Loucy (cell line): ENCODE results near the gene JAG1.

Experiments
- H2AFZ ChIP-seq: fragments of 200-600 bp; sonication (generic); 2 replicates; pipeline ENCODE4 v1.6.0; 2016; ENCODE audit warnings: antibody characterized with exemption, mild to moderate bottlenecking, low read length, moderate library complexity
- H3F3A ChIP-seq: fragments of 200-600 bp; 2 replicates; pipeline ENCODE4 v1.6.0; 2016; ENCODE audit warnings: antibody characterized with exemption, low read depth, mild to moderate bottlenecking
- H3K27me3 ChIP-seq: fragments of 200-600 bp; sonication (generic); 2 replicates; pipeline ENCODE4 v1.6.1; 2014; ENCODE audit warnings: low read length, mild to moderate bottlenecking; ENCODE audit not compliant: insufficient read depth, poor library complexity, severe bottlenecking
- H3K36me3 ChIP-seq: fragments of 200-600 bp; sonication (generic); 2 replicates; pipeline ENCODE4 v1.6.1; 2016; ENCODE audit warnings: low read length; ENCODE audit not compliant: insufficient read depth
- H3K4me1 ChIP-seq: fragments of 200-600 bp; sonication (generic); 2 replicates; pipeline ENCODE4 v1.5.1; 2014; ENCODE audit warnings: low read length, mild to moderate bottlenecking; ENCODE audit not compliant: insufficient read depth, poor library complexity, severe bottlenecking
- H3K4me2 ChIP-seq: fragments of 200-600 bp; sonication (generic); 2 replicates; pipeline ENCODE4 v1.6.0; 2014; ENCODE audit warnings: antibody characterized with exemption, low read length, low read depth, mild to moderate bottlenecking; ENCODE audit not compliant: poor library complexity, severe bottlenecking
- H3K4me3 ChIP-seq: fragments of 200-600 bp; sonication (generic); 2 replicates; pipeline ENCODE4 v1.5.1; 2014; ENCODE audit warnings: low read length, mild to moderate bottlenecking, mixed read lengths; ENCODE audit not compliant: poor library complexity, severe bottlenecking
- H3K79me2 ChIP-seq: fragments of 200-600 bp; sonication (generic); 2 replicates; pipeline ENCODE4 v1.6.1; 2014; ENCODE audit warnings: low read length; ENCODE audit not compliant: insufficient read depth
- H3K9ac ChIP-seq: fragments of 200-600 bp; sonication (generic); 2 replicates; pipeline ENCODE4 v1.6.0; 2014; ENCODE audit warnings: mild to moderate bottlenecking, low read depth, low read length, moderate library complexity; ENCODE audit not compliant: poor library complexity, severe bottlenecking
- H3K9me2 ChIP-seq: fragments of 200-600 bp; sonication (generic); replicated peaks from 2 replicates; pipeline ENCODE4 v1.6.1; 2016; ENCODE audit warnings: low read depth, low read length, mixed read lengths
- H3K9me3 ChIP-seq: fragments of 200-600 bp; sonication (generic); 2 replicates; pipeline ENCODE4 v1.6.1; 2014; ENCODE audit warnings: mild to moderate bottlenecking, antibody characterized with exemption, low read length, low read depth; ENCODE audit not compliant: insufficient read depth
- H4K20me1 ChIP-seq: fragments of 200-600 bp; sonication (generic); 2 replicates; pipeline ENCODE4 v1.6.0; 2014; ENCODE audit warnings: antibody characterized with exemption, low read length, mild to moderate bottlenecking; ENCODE audit not compliant: insufficient read depth, poor library complexity, severe bottlenecking
- EZH2phosphoT487 ChIP-seq: fragments of 200-600 bp; IDR thresholded peaks from 2 replicates; pipeline ENCODE4 v1.6.1; 2018; ENCODE audit warnings: antibody characterized with exemption, mild to moderate bottlenecking, moderate library complexity, borderline replicate concordance
- TF ChIP-seq, protein P1 (sequence below): fragments of 200-600 bp; sonication (generic); conservative IDR thresholded peaks from 2 replicates; pipeline ENCODE4 v1.5.1; 2014; ENCODE audit warnings: mild to moderate bottlenecking, antibody characterized with exemption, low read length

The JAG1 gene

GRCh38 chr20:10595266-10595665 lies 78.5 kb downstream of the JAG1 start:
- no peaks in the 10 kb centered on the region for H3K4me1 ChIP-seq
- no peak for TF ChIP-seq EZH2phosphoT487
- TF ChIP-seq, protein P1, sequence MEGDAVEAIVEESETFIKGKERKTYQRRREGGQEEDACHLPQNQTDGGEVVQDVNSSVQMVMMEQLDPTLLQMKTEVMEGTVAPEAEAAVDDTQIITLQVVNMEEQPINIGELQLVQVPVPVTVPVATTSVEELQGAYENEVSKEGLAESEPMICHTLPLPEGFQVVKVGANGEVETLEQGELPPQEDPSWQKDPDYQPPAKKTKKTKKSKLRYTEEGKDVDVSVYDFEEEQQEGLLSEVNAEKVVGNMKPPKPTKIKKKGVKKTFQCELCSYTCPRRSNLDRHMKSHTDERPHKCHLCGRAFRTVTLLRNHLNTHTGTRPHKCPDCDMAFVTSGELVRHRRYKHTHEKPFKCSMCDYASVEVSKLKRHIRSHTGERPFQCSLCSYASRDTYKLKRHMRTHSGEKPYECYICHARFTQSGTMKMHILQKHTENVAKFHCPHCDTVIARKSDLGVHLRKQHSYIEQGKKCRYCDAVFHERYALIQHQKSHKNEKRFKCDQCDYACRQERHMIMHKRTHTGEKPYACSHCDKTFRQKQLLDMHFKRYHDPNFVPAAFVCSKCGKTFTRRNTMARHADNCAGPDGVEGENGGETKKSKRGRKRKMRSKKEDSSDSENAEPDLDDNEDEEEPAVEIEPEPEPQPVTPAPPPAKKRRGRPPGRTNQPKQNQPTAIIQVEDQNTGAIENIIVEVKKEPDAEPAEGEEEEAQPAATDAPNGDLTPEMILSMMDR = no peak
- no peak overlapping the region for H2AFZ ChIP-seq
- no peaks in the 10 kb centered on the region for H3F3A ChIP-seq
- no peaks in the 10 kb centered on the region for H3K9me2 ChIP-seq
- H4K20me1 ChIP-seq = no peaks in the 10 kb centered on the region
- no peaks in the 10 kb centered on the region for H3K79me2 ChIP-seq
- H3K27me3 ChIP-seq = no peaks in the 10 kb centered on the region
- no peak overlapping the region for H3K9ac ChIP-seq
- no peak overlapping the region for H3K4me3 ChIP-seq
- H3K9me3 ChIP-seq = no peaks in the 10 kb centered on the region
- H3K4me2 ChIP-seq = no peak overlapping the region
- H3K36me3 ChIP-seq = no peaks in the 10 kb centered on the region

- no peaks in the 10 kb centered on the region for H3K79me2 ChIP-seq
- H3K27me3 ChIP-seq = no peaks in the 10 kb centered on the region
- H3F3A ChIP-seq = no peaks in the 10 kb centered on the region
- TF ChIP-seq, protein P1 = no peak
- TF ChIP-seq EZH2phosphoT487 = no peak
- no peaks in the 10 kb centered on the region for H3K4me1 ChIP-seq
- H3K36me3 ChIP-seq = no peaks in the 10 kb centered on the region
- no peak overlapping the region for H3K9ac ChIP-seq
- no peak overlapping the region for H2AFZ ChIP-seq
- H3K4me3 ChIP-seq = no peak overlapping the region
- no peaks in the 10 kb centered on the region for H3K9me3 ChIP-seq
- H3K9me2 ChIP-seq = no peaks in the 10 kb centered on the region
- no peak overlapping the region for H3K4me2 ChIP-seq
- H4K20me1 ChIP-seq = no peaks in the 10 kb centered on the region
Observed at GRCh38 chr20:10594296-10594868, 79.4 kb downstream of the JAG1 start.

DNA sequence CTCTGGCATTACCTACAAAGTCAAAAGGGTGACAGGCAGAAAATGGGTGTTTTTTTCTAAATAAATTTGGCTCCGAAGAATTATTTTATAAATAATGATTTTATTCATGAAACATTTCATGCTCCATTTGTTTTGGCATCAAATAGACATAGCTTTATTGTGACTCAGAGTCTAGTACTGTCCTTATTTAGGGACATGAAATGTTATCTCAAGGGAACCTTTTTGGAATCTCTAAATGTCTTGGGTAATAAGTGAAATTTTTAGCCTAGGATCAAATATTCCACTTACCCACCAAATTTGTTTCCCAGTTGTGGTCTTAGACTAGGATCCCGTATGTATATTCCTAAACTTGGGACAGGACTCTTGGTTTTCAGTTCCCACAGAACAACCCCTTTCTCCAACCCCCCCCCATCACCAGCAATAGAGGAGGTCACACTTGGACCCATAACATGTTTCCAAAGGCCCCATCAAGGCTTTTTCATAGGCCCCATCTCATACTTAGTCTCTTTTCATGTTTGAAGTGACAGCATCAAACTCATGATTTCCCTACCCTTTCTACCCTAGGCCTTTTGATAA lies 81.8 kb downstream of the JAG1 start:
- H3K9me2 ChIP-seq = no peaks in the 10 kb centered on the region
- H2AFZ ChIP-seq = no peak overlapping the region
- no peaks in the 10 kb centered on the region for H3K27me3 ChIP-seq
- H4K20me1 ChIP-seq = no peaks in the 10 kb centered on the region
- no peaks in the 10 kb centered on the region for H3K36me3 ChIP-seq
- no peak overlapping the region for H3K4me3 ChIP-seq
- H3K4me2 ChIP-seq = no peak overlapping the region
- H3K9ac ChIP-seq = no peak overlapping the region
- H3K4me1 ChIP-seq = no peaks in the 10 kb centered on the region
- TF ChIP-seq EZH2phosphoT487 = no peak
- TF ChIP-seq, protein P1 = no peak
- H3K79me2 ChIP-seq = no peaks in the 10 kb centered on the region
- H3F3A ChIP-seq = no peaks in the 10 kb centered on the region
- H3K9me3 ChIP-seq = no peaks in the 10 kb centered on the region
